PFSK-1 (cell line): ENCODE measurements around the gene IGFBP4.

Experiments
- FOXP2 ChIP-seq: optimal IDR thresholded peaks from 2 replicates; pipeline ENCODE3; 2011; ENCODE audit warnings: borderline replicate concordance, control low read depth, inconsistent platforms; ENCODE audit not compliant: insufficient read depth; ENCODE audit errors: extremely low read length, extremely low read depth
- POLR2AphosphoS5 ChIP-seq: IDR thresholded peaks from 2 replicates; pipeline ENCODE4 v1.6.1; 2012; ENCODE audit warnings: low read depth, mild to moderate bottlenecking, control low read depth, low read length, moderate library complexity
- SIN3A ChIP-seq: IDR thresholded peaks from 2 replicates; pipeline ENCODE4 v1.6.1; 2012; ENCODE audit warnings: mild to moderate bottlenecking, low read length, moderate library complexity, borderline replicate concordance; ENCODE audit not compliant: insufficient read depth
- TAF1 ChIP-seq: IDR thresholded peaks from 2 replicates; pipeline ENCODE4 v1.6.1; 2012; ENCODE audit warnings: low read length, control low read depth, borderline replicate concordance; ENCODE audit not compliant: insufficient read depth
- TF ChIP-seq, protein P1 (sequence below), 2 experiments: IDR thresholded peaks; 2 replicates each; pipeline versions ENCODE4 v1.6.1 to v1.8.0; 2011 to 2012; ENCODE audit warnings: low read depth in 2 of 2, low read length in 2 of 2, control low read depth in 1 of 2, inconsistent platforms in 1 of 2, mild to moderate bottlenecking in 1 of 2, moderate library complexity in 1 of 2; ENCODE audit not compliant: insufficient read depth in 1 of 2

DNA sequence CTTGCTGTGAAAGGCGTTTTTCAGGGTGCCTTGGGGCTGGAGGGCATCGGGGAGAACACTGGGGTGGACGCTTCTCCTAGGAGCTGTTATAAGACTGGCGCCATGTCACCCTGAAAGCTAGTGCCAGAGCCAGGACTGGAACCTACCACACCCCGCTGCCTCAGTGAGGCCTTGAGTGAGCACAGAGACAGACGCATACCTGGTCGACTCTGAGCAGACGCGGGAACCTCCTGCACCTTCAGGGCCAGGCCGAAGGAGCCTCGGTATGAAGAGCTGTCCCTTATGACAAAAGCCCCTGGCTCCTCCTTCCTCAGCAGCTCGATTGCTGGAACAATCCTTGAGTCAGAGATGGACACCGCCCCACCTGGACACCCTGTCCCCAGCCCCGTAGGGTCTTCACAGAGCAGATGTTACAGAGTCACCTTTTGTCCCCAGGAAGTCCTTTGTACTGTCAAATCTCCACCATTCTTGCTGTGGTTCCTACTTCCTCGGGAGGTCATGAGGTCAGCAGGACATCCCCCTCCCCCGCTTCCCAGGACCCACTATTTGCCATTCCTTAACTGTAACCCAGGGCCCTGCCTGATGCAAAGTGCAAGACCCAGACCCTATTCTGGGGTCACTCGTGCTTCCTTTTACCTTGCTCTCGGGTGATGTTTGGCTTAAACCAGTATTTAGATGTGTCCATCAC is 41.2 kb downstream of the IGFBP4 start:
- TF ChIP-seq, protein P1, sequence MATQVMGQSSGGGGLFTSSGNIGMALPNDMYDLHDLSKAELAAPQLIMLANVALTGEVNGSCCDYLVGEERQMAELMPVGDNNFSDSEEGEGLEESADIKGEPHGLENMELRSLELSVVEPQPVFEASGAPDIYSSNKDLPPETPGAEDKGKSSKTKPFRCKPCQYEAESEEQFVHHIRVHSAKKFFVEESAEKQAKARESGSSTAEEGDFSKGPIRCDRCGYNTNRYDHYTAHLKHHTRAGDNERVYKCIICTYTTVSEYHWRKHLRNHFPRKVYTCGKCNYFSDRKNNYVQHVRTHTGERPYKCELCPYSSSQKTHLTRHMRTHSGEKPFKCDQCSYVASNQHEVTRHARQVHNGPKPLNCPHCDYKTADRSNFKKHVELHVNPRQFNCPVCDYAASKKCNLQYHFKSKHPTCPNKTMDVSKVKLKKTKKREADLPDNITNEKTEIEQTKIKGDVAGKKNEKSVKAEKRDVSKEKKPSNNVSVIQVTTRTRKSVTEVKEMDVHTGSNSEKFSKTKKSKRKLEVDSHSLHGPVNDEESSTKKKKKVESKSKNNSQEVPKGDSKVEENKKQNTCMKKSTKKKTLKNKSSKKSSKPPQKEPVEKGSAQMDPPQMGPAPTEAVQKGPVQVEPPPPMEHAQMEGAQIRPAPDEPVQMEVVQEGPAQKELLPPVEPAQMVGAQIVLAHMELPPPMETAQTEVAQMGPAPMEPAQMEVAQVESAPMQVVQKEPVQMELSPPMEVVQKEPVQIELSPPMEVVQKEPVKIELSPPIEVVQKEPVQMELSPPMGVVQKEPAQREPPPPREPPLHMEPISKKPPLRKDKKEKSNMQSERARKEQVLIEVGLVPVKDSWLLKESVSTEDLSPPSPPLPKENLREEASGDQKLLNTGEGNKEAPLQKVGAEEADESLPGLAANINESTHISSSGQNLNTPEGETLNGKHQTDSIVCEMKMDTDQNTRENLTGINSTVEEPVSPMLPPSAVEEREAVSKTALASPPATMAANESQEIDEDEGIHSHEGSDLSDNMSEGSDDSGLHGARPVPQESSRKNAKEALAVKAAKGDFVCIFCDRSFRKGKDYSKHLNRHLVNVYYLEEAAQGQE (IDR thresholded peaks at IDR 0.05; ENCODE audit: insufficient read depth in 1 of 2, low read depth in 2 of 2, low read length in 2 of 2) = no peak
- TF ChIP-seq POLR2AphosphoS5 (no peak), SIN3A (no peak), TAF1 (no peak), FOXP2 (no peak)
